ENCODE measurements around the gene ECI1.
A peak's percentile ranks its signal among the peaks of the same experiment; 100 is the strongest.

The ECI1 gene

DNA sequence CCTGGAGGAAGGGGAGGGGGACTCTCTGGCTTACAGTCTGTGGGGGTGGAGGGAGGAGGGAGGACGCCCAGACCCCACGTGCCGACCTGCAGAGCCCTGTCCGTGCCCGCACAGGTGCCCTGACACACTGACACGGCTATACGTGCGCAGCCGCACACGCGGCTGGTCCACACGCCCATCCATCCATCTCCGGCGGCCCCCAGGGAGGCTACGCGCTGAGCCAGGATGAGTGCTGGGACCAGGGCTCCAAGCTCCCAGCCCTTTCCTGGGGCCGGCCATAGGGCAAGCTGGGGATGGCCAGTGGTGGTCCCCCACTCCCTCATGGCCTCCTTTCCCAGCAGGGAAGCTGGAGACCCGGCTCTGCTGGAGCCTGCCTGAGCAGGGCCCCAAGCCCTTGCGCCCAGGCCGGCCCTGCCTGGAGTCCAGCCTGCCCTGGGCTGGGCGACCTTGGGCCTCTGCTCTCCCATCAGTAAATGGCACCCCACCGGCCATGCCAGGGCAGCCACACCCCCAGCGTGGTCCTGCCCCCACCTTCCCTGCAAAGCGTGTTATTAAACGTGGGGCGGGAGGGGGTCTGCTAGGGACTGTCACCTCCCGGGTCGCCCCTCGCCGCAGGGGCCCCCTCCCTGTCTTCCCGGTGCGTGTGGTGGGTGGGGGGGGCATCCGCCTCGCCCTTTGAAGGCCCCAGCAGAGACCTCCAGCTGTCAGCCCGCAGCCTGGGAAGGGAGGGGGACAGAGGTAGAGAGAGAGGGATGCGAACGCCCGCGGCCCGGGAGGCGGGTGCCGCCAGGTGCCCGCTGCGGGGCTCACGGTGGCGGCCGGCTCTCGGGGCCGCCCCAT is 55.8 kb downstream of the ECI1 start:
- TF ChIP-seq, protein P1, sequence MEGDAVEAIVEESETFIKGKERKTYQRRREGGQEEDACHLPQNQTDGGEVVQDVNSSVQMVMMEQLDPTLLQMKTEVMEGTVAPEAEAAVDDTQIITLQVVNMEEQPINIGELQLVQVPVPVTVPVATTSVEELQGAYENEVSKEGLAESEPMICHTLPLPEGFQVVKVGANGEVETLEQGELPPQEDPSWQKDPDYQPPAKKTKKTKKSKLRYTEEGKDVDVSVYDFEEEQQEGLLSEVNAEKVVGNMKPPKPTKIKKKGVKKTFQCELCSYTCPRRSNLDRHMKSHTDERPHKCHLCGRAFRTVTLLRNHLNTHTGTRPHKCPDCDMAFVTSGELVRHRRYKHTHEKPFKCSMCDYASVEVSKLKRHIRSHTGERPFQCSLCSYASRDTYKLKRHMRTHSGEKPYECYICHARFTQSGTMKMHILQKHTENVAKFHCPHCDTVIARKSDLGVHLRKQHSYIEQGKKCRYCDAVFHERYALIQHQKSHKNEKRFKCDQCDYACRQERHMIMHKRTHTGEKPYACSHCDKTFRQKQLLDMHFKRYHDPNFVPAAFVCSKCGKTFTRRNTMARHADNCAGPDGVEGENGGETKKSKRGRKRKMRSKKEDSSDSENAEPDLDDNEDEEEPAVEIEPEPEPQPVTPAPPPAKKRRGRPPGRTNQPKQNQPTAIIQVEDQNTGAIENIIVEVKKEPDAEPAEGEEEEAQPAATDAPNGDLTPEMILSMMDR (conservative IDR thresholded peaks at IDR 0.05) = no peak
- no peak for TF ChIP-seq ZFX (IDR thresholded peaks at IDR 0.05)
- H3K27ac ChIP-seq = no peak overlapping the region

DNA sequence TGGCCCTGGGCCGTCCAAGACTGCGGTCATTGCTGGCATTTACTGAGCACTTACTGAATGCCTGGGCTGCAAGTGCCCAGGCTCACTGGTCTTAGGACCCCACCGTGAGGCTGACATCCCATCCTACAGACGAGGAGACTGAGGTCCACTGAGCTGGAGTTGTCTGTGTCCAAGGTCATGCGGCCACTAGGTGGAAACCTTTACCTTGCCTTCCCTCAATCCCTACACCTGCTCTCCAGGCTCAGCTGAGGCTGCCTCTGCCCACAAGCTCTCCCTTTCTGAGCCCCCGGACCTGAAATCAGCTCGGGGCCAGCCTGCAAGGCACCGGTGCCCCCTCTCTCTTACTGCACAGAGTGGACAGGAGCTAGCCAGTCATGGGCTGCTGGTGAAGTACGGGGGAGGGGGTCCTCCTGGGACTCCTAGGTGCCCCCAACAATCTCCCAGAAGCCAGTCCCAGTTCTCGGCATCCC is 56.5 kb downstream of the ECI1 start:
- TF ChIP-seq ZFX (IDR thresholded peaks at IDR 0.05) = no peak
- TF ChIP-seq, protein P1 (conservative IDR thresholded peaks at IDR 0.05) = peak; percentile 79
- H3K27ac ChIP-seq = no peak overlapping the region

DNA sequence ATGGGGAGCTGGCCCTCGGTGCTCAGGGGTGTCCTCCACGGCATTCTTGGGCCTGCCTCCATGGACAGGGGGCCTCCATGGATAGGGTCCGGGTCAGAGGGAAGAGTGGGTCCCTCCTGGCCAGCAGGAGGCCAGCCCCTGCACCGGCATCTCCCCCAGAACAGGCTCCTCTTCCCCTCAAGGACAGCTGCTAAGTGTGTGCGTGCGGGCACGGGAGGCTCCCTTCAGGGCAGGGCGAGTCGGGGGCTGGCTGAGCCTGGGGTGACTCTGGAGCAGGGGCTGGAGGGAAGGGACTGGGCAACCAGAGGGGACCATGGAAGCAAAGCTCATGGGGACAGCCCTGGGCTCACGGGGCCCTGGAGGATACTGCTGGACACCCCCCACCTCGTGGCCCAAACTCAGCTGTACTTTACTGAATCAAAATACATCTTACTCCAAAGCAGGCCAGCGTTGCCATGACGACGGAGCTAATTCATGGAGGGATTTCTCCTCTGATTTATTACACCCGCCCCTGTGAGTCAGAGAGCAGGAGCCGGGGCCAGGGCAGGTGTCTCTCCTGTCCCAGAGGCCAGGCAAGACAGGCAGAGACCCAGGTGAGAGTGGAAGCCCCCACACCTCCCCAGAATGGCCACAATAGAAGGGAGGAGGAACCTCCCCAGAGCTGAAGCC is 57.1 kb downstream of the ECI1 start:
- H3K27ac ChIP-seq = no peak overlapping the region
- no peak for TF ChIP-seq ZFX (IDR thresholded peaks at IDR 0.05)
- TF ChIP-seq, protein P1 (conservative IDR thresholded peaks at IDR 0.05) = no peak

DNA sequence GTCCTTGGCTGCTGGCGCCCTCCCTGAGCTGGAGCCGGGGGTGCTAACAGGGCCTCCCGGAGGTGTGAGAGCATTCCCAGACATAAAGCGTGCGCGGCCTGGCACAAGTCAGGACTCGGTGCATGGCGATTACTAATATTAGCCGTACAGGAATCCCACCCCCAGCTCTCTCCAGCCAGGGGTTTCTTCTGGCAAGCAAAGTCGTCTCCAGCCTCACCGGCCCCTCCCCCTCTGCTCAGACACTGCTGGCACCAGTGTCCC is 60.0 kb downstream of the ECI1 start:
- TF ChIP-seq, protein P1 (conservative IDR thresholded peaks at IDR 0.05) = no peak
- no peak for TF ChIP-seq ZFX (IDR thresholded peaks at IDR 0.05)
- H3K27ac ChIP-seq = no peak overlapping the region

DNA sequence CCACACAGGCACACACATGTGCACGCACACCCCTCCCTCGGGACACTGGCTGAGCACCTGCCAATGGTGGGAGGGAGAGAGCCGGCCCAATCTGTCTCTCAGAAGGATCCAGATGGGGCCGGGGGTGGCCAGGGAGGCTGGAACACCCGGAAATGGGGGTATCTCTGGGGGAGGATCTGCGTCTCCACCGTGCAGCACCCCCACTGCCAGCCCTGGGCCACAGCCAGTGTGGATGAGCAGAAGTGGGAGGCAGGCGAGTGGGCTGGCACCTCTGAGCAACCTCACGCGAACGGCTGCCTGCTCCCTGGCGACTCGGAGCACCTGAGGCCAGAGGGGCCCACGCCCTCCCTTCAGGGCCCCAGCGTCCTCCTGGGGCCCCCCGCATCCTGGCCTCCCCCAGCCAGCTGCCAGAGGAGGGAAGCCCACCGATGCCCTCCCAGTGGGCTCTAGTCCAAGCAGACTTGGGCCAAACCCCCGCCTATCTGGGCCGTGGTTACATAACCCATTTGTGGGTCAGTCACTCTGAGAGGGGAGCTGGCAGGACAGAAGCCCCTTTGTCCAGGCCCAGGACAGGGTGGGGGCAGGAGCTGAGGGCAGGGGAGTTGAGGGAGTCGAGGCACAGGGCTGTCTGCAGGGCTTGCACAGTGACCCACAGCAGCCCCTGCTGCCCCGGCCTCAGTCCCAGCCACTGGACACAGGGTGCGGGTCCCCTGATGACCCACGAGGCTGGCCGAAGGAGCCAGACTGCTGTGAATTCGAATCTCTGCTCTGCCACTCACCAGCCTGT is 60.5 kb downstream of the ECI1 start:
- no peak overlapping the region for H3K27ac ChIP-seq
- no peak for TF ChIP-seq ZFX (IDR thresholded peaks at IDR 0.05)
- TF ChIP-seq, protein P1 (conservative IDR thresholded peaks at IDR 0.05) = no peak

DNA sequence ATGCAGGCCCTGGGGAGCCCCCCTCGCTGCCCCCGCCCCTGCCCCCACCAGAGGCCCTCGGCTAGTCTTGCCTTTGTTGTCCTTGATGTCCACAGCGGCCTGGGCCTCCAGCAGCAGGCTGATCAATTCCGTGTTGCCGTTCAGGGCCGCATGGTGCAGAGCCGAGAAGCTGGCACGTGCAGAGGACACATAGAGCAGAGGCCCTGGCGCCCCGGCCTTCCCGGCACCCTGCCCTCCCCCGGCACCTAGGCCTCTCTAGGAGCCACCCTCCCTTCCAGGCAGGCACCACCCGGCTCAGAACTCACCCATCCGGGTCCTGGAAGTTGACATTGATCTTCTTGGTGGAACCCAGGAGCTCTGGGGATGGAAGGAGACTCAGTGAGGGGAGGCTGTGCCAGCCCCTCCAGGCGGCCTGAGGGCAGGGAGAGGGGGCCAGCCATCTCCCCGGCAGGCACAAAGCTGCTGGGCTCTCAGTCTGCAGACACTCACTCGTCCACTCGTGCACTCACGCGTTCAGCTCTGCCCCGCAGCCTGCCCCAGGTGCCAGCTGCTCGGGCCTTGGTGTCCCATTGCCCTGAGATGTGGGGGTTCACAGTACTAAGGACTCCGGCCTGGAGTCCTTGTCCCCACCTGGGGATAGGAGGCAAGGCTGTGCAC is 61.3 kb downstream of the ECI1 start:
- TF ChIP-seq, protein P1 (conservative IDR thresholded peaks at IDR 0.05) = no peak
- TF ChIP-seq ZFX (IDR thresholded peaks at IDR 0.05) = no peak
- H3K27ac ChIP-seq = no peak overlapping the region
